Erythroblast (primary cell): ENCODE results near the gene GPR55.

Experiments
- DNase-seq, 2 experiments: peaks; one replicate each; lab custom pipeline; 2025; lab: John Stamatoyannopoulos, UW
- GATA1 ChIP-seq: IDR thresholded peaks from 2 replicates; pipeline ENCODE4 v1.6.1; 2011; ENCODE audit warnings: low read depth, mild to moderate bottlenecking, control low read depth, low read length, moderate library complexity
- POLR2A ChIP-seq: IDR thresholded peaks from 2 replicates; pipeline ENCODE4 v1.6.1; 2011; ENCODE audit warnings: mild to moderate bottlenecking, low read length

Gene GPR55

DNA sequence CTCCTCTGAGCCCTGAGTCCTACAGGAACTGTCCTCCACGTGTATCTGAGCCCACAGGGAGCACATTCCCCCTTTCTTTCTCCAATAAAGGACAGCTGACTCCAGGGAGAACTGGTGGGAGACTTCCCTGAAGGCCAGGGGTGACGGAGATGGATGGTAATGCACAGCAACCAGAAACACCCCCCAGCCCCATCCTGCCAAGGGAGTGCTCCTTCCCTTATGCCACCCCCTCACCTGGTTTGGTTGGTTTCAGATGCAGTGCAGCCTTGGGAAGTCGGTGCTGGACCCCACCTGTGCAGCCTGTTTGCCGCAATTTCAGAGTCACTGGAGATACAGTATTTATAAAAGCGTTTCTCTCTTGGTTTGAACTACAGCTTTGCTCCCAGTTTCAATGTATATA, 24.0 kb downstream of the GPR55 start:
- TF ChIP-seq POLR2A (no peak), GATA1 (no peak)
- DNase-seq = no peak

DNA sequence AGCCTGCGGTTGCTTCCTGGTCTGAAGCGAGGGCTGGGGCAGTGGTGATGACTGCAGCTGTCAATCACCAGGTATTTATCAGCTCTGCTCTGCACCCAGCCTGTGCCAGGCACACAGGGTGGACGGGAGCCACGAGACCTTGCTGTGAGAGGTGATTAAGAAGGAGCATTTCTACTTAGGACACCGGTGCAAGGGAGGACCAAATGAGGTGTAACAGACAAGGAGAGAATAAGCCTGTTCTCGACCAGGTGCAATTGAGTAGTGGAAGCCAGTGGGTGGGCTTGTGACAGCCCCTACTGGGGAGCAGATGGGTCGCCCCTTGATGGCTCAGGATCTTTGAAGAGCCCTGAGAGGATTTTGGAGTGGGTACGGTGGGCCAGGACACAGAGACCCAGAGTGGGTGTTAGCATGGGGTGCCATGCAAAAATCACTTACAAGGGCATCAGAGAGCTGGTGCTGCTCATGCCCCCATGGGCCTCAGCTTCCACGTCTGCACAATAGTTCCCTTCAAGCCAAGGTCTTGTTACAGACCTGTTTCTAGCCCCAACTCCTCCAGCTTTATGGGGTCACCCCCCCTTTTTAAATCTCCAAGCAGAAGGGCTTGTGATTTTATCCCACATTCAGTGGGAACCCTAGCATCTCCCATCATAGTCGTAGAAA, 24.6 kb downstream of the GPR55 start:
- TF ChIP-seq POLR2A (no peak), GATA1 (no peak)
- no peak for DNase-seq

DNA sequence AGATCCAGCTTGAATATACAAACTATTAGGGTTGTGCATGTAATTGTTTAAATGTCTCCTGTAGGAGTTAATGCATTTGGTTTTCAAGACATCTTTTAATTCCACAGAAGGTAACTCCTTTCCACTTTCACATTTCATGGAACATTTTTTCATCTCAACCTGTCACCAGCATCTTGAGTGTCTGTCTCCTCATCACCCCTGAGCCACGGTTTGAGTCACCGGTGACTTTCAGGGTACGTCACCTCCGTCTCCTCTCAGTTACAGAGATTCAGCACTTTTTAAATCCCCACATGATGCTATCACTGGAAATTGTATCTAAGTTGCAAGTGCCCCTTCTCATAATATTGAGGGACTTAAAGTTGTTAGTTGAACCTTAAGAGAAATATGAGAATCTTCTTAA, 25.3 kb downstream of the GPR55 start:
- no peak for DNase-seq
- TF ChIP-seq POLR2A (no peak), GATA1 (no peak)

DNA sequence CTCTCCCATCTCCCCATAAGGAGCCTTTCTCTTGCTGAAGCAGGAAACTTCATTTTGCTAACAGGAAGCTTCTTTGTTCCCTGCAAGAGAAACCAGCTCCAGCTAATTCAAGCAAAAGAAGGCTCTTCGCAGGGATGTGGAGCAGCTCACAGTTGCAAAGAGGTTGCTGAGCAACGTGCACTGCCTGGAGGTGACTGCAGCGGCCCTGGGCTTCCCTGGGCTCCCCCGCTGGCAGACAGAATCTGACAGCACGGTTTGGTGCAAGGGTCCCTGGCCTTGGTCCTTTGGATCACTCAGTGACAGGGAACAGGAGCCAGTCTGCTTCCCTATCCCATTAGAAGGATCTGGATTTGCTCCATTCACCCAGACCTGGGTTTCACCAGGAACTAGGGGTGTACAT, 25.8 kb downstream of the GPR55 start:
- DNase-seq = no peak
- TF ChIP-seq POLR2A = no peak
- TF ChIP-seq GATA1 = no peak

DNA sequence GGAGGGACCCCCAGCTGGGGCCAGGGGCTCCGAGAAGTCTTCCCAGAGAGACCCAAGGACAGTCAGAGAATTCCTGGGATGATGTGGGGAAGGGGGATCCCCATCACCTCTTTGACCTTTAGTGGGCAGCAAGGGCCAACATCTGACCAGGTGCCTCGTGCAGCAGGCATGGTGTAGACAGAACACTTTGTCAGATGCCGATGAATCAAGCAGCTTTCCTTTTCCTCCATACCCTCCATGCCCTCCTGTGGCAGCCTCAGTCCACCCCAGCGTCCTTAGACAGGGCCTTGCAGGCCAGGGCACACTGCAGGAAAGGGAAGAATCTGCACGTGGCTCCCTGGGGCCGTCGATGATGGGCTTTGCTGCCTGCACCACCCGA, 26.3 kb downstream of the GPR55 start:
- no peak for TF ChIP-seq GATA1
- TF ChIP-seq POLR2A = no peak
- no peak for DNase-seq

DNA sequence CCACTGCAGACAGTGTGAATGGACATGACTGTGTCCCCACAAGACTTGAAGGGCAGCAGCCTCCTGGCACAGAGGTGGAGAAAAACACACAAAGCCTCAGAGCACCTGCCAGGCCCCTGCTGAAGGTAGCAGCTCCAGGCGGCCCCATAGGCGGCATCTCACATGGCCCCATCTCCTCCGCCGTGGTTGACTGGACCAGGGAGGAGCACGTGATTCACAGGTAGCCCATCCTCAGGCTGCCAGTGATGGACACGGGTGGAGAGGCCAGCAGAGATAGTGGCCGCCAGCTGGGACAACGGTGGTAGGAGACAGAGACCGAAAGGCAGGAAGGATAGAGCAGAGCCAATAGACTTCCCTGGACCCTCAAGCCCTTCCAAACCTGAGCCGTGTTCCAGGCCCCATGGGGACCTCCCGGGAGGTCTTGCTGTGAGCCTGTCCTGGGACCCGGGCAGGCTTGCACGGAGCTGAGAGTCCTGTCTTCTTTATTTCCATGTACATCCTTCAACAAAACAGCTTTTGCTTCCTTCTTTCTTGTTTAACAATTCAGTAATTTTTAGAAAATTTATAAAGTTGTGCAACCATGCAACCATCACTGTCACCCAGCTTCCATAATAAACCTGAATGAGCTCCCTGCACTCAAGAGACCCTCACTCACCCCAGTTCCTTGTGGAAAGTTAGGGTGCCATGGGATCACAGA, 26.9 kb downstream of the GPR55 start:
- no peak for TF ChIP-seq POLR2A
- TF ChIP-seq GATA1 = no peak
- no peak for DNase-seq

DNA sequence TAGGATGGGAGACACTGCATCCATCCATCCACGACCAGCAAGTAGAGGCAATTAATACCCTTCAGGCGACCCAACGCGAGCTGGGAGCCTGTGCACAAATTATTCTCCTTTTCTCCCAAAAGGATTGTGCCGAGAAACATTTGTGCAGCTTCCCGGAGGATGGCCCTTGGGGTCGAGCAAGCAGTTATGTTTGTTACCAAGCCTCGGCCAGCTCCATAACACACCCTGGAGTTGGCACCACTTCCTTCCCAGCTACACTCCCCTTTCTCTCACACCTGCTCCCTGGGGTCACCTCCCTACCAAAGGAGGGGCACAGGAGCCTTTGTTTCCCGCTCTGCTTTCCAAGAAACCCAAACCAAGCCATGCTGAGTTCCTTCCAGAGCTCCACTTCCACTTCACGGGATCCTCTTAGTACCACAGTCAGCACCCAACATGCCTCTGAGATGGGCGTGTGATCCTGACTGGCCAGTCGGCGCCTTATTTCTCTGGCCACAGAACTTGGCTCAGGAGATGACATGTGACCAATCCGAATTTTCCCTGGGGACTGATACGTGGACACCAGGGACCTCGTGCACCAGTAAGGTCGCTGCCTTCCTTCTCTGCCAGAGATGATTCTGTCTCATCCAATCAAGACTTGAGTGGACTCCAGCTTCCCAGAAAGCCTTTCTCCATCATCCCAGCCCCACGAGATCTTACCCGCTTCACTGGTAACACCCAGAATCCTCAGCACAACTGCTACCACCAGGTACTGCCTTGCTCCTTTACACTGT, 28.5 kb downstream of the GPR55 start:
- no peak for DNase-seq
- TF ChIP-seq POLR2A (no peak), GATA1 (no peak)

DNA sequence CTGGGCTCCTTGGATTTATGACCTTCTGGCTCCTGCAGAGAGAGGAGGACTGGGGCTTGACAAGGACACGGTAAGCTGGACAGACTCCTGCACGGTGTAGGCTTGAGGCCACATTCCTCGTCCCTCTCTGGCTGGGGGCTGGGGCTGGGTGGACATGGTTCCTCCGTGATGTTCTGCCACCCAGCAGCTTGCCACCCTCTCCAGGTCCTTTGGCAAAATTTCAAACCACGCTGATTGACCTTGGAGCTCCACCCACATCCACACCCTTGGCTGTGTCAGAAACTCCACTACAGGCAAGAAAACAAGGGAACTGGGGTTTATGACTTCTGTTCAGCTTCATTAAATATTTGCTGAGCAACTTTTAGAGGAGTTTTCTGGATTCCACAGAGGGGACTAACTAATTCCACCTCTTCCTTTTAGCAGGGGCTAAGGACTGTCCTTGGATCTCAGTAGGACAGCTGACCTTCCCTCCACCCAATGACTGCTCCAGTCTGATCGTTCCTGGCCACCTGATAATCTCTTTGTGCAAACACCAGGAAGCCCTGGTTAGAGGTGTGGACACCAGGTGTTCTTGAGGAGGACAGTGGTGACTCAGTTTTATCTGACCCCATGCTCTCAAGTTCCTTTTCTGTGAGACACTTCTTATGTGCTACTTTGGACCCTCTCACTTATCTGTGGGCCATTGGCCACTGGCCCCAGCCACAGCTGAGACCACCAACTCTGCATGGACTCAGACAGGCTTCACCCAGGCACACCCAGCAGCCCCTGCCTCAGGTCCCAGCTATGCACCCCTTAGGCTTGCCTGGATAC, 29.3 kb downstream of the GPR55 start:
- TF ChIP-seq POLR2A (no peak), GATA1 (no peak)
- no peak for DNase-seq

DNA sequence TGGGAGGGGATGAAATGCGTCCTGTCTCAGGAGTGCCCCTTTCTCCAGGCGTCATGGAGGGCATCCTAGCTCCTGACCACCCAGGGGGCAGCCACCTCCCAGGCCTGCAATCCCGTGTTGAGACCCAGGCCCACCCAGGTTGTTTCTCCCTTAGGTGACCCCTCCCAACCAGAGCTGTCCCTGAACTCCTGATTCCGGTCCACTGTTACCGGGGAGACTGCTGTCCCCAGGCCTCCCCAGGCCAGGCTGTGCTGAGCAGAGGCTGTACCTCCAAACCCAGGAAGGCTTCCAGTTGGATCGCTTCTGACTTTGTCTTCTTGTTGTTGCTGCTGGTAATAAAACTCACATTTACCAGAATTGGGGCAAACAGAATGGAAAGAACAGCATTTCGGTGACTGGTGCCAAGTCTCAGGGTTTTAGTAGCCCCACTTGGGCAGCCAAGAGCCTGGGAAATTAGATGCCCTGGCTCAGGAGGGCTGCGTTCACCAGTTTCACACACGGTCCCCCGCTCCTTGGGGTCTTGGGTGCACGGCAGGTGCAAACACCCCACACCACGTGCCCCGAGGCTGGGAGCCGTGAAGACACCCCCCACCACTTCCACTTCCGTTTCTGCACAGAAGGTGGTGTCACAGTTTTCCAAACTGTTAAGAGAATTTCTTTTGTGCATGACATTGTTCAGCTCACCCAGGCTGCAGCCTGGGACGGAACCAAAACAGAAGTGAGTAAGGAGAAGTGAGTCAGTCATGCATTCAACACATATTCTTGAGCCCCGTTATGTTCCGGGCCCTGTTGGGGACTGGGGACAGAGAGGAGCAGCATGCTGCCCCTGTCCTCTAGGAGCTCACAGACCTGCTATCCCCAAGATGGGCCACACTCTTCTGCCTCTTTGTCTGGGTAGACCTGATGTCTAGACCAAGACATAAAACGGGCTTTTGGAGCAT, 30.9 kb downstream of the GPR55 start:
- no peak for TF ChIP-seq GATA1
- no peak for TF ChIP-seq POLR2A
- DNase-seq = no peak

DNA sequence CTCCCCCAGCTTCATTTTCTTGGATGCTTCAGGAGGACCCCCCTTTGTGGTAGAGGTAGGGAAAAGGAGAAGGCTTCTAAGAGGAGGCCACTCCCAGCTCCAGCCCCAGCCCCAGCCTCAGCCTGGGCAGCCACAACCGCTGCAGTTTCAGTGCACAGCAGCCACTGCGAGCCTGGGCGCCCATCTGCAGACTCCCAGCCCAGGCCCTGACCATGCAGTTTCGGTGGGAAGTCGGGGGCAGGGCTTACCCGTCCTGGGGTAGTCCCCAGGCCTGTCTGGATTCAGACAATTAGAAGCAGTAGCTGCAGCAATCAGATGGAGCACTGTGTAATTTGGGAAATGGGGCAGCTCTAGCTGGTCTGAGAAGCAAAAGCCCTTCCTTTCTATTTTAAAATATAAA, 31.7 kb downstream of the GPR55 start:
- TF ChIP-seq POLR2A (no peak), GATA1 (no peak)

DNA sequence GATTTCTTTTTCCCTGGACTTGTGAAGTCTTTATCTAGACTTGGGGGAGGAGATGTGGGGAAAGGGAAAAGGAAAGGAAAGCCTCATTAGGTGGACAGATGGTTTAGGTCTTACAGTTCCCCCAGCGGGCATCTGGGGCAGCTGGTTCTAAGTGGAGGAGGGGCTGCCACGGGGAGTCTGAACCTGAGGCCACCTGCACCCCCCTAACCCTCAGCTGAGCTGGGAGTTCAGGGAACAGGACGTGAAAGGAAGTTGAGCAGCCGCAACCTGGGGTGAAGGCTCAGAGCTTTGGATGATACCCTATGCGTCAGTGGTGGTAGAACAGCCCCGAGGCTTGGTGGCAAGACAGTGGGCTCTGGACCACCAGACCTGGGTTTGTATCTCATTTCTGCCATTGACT, 33.5 kb downstream of the GPR55 start:
- no peak for DNase-seq
- no peak for TF ChIP-seq POLR2A

More for the DNA sequence above, 31.7 kb downstream of the GPR55 start:
- DNase-seq = no peak

DNA sequence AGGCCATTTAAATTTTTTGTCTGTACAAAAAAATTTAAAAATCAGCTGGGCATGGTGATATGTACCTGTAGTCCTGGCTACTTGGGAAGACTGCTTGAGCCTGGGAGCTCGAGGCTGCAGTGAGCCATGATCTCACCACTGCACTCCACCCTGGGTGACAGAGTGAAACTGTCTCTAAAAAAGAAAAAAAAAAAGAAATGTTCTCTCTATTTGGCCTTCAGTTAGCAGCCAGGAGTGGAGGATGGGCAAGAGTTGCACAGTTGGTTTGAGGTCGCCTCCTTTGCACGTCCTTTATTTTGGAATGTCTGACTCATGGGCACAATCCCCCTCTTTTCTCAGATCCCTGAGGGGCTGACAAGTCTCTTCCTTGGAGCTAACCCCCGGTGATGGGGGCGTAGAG, 34.0 kb downstream of the GPR55 start:
- TF ChIP-seq POLR2A = no peak
- no peak for TF ChIP-seq GATA1

DNA sequence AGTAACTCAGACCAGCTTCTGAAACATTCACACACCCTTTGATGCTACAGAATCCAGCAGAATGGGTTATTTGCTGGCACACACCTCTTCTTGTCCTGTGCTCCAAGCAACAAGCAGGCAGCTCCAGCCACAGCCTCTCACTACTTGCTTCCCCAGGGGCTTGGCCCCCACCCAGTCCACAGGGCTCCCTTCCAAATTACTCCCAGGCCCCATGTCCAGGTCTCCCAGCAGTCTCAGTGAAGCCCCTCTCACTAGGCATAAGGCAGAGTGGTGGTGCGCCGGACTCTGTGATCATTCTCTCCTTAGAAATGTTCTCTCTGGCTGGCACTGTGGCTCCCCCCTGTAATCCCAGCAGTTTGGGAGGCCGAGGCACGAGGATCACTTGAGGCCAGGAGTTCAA, 34.4 kb downstream of the GPR55 start:
- TF ChIP-seq POLR2A (no peak), GATA1 (no peak)

More for the DNA sequence above, 34.0 kb downstream of the GPR55 start:
- no peak for DNase-seq

More for the DNA sequence above, 34.4 kb downstream of the GPR55 start:
- no peak for DNase-seq
